ACHN (cell line): Measurements from ENCODE around the gene NGFR.

Source experiments
- DNase-seq: peaks from one replicate; pipeline ENCODE4 v3.0.0-alpha.2; 2015
- in situ Hi-C: cut with HindIII; loops from 2 replicates; pipeline ENCODE4 v1.10.0; 2017; ENCODE audit warnings: low sequenced_read_pairs, low pct_ligation_motif_present, low pct_unique_long_range_greater_than_20kb

NGFR gene

DNA sequence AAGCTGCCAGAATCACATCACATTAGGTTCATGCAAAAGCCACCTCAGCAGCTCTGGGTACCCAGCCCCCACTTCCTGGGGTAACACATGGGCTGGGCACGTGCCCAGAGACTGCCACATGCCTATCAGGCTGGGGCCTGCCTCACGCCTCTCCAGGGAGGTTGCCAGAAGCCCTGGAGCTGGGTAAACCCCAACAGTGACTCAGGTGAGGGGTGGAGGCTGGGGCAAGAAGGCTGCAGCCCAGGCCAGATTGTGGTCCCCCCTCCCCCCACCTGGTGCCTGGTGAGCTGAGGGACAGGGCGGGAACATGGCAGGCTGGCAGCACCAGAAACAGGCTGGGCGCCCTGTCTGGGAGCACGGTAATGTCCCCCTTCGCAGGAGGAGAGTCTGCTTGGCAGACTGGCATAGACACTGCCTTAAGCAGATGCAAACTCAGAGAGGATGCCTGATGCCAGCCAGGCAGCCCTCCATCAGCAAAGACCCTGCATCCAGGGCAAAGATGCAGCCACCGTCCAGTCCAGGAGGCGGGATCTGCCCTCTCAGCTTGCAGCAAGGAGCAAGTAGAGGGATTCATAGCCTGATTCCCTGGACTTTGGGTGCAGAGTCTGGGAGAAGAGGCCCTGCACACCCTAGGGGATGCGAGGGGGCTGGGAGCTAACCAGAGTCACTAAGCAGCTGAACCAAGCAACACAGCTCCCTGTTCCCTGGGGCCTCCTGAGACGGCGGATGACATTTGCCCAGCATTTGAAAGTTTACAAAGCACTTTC is 28.8 kb downstream of the NGFR start:
- DNase-seq: no peak
- in situ Hi-C loops: no loop called here

DNA sequence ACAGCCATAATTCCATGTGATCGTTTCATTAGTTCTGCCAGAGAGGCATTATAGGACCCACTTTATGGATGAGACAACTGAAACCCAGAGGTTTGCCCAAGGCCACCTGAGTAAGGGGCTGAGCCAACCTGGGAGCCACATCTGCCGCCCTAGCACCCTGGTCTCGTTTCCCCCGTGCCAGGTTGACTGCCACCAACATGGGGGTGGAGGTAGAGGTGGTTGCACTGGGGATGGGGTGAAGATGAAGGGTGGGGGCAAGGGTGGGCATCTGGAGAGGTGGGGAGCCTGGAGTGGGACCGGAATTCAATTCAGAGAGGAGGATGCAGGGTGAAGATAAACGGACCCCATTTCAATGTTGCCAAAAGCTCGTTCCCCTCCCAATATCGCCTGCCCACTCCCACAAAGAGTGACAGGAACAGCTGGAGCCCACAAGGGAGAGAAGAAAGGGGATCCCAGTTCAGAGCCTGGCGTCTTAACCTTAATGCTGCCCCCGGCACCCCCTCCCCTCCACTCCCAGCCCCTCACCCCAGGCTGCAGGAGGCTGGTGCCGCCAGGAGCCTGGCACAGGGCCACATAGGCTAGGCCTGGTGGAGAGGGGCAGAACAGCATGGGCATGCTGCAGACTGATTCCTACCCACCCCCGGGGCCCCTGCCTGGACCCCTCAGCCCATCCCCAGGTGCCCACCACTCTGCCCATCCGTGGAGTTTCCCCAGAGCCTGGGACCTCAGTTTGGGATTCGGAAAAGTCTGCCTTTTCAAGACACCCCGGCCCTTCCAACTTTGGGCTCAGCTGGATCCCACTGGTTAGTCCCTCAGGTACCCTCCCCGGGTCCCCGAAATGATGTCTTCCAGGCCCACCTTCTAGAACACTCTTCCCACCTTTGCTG is 29.6 kb downstream of the NGFR start:
- no peak for DNase-seq
- in situ Hi-C loops: loop anchor here (25.0 kb wide), 1 partner anchor 87 kb away; no protein-coding TSS in a partner anchor

DNA sequence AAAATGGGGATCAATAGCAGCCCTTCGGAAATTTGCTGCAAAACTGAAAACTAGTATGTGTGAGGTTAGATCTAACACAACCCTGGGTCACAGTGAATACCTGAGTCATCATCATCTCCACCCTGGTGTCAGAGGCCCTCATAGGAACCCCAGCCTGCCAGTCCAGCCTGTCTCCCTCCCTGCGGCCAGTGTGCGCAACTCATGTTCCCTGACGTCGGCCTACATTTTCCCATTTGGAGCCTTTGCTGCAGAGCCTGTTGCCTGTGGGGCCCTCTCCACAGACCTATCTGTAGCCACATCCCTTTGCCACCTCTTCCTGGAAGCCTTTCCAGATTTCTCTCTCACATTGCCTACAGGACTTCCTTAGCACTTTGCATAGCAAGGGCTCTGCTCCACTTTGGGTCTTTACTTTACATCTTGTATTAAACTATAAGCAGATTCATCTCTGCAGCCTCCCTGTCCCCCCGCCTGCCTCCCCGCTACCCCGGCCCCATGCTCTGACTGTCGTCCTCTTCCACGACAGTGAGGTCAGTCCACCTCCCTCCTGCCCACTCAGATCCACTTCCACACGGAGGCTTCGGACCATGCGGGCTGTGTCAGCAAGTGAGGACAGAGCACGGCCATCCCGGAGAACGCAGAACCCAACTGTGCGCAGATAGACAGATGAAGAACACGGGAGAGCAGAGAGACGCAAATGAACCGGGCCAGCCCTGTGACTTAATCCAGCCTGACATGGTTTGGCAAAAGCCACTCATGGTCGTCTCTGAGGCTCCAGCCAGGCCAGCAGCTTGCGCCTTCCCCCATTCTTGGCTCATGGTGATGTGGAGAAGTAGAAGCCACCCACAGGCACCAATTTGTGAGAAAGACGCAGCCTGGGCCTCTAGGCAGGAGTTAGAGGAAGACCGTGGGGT is 31.0 kb downstream of the NGFR start:
- in situ Hi-C loops: loop anchor here (25.0 kb wide), 1 partner anchor 89 kb away; no protein-coding TSS in a partner anchor
- no peak for DNase-seq

DNA sequence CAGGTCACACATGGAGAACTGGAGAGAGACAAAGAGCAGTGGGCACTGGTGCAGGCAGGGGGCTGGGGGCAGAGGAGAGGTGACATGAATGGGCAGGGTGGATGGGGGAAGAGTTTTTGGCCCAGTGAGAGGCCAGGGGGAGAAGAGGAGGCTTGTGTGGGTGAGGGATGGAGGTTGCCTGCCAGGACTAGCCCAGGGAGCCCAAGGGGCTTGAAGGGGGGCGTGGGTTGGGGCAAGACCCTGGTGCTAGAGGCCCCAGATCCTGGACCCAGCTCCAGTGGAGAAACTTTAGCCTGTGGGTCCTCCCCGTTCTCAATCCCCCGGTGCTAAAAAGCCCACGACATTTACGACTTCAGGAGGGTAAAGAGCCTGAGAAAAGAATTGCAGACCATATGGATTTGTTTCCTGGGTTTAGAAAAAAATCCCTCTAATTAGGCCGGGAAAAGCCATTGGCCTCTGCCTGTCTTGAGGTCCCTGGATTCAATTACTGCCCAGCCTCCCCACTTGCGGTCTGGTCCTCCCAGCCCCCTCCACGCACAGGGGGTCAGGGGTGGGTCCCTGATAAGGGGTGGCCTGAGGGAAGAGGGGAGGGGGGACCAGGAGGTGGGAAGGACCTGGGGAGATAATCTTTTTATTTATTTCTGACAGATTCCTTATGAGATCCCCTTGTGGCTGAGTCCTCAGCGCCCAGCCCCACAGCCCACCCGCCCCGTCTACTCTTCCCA is 33.0 kb downstream of the NGFR start:
- in situ Hi-C loops: loop anchor here (25.0 kb wide), 1 partner anchor 91 kb away; no protein-coding TSS in a partner anchor
- DNase-seq: no peak

DNA sequence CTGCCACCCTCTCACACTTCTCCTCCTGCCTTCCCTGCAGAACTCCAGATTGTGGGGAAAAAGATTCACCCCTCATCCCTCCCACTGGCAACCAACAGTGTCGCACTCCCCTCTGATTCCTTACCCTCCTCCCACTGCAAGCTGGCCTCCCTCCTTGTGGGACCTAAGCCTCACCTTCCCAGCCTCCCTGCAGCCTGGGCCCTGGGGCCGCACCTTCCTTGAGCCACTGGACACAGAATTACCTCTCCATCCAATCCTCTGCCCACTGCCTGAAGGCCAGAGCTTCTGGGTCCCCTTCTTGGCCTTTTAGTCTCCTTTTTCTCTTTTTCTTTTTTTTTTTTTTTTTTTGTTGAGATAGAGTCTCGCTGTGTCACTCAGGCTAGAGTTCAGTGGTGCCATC is 33.9 kb downstream of the NGFR start:
- in situ Hi-C loops: loop anchor here (25.0 kb wide), 1 partner anchor 92 kb away; no protein-coding TSS in a partner anchor

DNA sequence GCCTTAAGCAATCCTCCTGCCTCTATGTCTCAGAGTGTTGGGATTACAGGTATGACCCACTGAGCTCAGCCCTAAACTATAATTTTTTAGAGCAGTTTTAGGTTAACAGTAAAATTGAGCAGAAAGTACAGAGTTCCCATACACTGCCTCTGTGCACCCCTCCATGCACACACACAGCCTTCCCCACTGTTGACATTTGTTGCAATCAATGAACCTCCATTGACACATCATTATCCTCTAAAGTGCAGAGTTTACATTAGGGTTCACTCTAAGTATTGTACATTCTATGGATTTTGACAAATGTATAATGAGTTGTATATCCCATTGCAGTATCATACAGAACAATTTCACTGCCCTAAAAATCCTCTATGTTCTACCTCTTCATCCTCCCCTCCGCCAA is 35.0 kb downstream of the NGFR start:
- DNase-seq: no peak
- in situ Hi-C loops: loop anchor here (25.0 kb wide), 1 partner anchor 93 kb away; no protein-coding TSS in a partner anchor

More for the DNA sequence above, 33.9 kb downstream of the NGFR start:
- DNase-seq: no peak

DNA sequence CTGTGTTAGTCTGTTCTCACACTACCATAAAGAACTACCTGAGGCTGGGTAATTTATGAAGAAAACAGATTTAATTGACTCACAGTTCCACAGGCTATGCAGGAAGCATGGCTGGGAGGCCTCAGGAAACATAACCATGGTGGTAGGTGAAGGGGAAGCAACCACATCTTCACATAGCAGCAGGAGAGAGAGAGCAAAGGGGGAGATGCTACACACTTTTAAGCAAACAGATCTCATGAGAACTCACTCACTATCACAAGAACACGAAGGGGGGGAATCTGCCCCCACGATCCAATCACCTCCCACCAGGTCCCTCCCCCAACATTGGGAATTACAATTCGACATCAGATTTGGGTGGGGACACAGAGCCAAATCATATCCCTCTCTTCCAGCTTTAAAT is 48.8 kb downstream of the NGFR start:
- no peak for DNase-seq
- in situ Hi-C loops: loop anchor here (25.0 kb wide), 1 partner anchor 107 kb away; no protein-coding TSS in a partner anchor

DNA sequence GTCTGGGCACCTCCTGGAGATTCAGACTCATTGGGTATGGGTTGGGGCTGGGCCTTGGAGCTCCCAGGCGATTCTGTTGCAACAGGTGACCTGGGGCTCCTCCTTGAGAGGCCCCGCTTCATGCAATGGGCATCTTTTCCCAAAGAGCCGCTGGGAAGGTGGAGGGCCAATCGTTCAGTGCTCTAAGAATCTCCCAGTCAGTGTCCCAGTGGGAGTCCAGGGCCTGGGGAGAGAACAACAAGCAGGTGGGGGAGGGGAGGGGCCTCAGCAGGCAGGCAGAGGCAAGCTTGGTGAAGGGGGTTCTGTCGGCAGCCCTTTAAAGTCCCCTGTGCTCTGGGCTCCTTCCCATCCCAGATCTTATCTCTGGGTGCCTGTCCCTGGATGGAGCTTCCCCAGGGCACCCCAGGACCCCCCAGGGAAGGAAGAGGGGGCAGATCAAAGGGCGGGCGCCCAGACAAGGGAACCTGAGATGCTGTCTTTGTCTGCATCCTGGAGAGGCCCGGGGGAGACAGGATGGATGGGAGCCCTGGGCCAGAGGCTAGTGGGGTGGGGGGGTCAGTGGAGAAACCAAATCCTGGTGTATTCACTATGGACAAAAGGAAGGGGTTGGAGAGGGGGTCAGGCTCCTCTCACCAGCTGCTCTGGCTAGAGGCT is 50.0 kb downstream of the NGFR start:
- DNase-seq: no peak
- in situ Hi-C loops: loop anchor here (25.0 kb wide), 1 partner anchor 108 kb away; no protein-coding TSS in a partner anchor

DNA sequence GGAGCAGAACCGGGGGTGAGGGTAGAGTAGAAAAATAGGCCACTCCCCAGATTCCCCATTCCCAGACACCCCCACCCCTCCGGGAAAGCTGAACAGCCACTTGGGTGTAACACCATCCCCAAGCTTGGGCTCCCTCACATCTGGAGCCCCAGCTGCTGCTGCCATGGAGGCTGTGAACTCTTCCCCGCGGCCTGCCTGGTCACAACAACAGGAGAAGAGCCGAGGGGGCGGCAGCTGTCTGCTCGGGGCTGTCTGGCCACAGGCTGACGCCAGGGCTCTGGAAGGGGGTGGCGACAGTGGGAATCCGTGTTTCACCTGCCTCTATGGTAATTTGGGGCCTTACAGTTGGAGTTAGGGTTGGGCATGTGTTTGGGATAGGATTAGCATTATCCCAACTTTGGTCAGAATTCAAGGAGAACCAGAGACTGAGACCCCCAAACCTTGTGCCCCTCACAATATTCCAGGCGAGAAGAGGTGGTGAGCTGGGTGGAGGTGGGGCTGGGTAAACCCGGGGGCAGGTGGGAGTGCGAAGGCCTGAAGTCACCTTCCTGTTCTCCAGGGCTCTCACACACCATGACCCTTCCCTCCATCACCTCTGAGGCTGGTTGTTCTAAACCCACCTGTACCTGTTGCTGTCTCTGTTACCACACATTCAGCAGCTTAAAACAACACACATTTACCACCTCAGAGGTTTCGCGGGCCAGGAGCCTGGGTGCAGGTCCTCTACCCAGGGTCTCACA is 50.9 kb downstream of the NGFR start:
- DNase-seq: no peak
- in situ Hi-C loops: loop anchor here (25.0 kb wide), 1 partner anchor 109 kb away; no protein-coding TSS in a partner anchor

DNA sequence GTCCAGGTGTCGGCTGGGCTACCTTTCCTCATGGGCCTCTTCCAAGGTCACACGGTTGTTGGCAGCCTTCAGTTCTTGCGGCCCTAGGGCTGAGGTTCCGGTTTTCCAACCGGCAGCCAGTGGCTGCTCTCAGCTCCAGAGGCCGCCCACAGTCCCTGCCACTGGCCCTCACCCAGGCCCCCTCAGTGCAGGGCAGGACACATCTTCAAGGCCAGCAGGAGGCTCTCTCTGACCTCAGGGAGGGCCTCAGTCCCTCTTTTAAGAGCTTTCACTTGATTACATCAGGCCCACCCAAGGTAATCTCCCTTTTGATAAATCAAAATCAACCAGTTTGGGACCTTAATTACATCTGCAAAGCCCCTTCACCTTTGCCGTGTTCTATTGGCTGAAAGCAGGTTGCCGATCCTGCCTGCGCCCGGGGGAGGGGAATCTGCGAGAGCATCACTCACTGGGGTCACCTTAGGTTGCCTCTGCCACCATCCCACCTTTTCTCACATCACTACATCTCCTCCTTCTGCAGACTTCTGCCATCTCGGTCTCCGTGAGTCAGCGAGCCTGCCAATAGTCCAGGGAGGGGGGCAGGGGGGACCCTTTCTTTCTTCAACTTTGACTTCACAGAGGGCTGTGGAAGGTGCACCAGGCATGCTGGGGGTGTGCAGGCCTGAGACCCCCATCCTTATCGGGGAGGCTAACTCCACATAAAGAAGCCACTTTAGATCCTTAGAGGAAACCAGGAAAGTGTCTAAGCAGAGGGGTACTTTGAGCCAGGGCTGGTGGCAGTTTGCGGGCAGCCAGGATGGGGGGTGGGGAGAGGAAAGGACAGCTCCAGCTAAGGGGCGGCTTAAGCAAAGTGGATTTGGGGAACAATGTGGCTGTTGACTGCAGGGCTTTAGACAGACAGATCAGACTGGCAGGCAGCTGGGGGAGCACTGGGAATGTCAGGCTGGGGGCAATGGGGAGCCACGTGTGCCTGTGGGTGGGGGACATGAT is 51.7 kb downstream of the NGFR start:
- in situ Hi-C loops: loop anchor here (25.0 kb wide), 1 partner anchor 110 kb away; no protein-coding TSS in a partner anchor
- no peak for DNase-seq

DNA sequence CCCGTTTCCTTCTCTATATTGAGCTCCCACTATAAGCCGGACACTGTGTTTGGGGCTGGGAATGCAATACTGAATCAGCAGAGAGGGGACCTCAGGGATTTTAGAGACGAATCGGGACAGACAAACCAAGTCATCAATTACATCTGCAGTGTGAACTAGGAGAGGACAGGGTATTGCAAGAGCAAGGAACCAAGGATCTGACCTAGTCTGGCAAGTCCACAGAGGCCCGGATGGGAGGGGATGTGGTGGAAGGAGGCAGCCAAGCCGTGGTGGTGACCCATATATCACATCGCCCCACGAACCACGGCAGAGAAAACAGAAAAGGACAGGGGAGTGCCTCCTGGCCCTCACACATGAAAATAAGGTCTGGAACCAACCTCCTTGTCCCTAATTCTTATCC is 52.5 kb downstream of the NGFR start:
- DNase-seq: no peak
- in situ Hi-C loops: loop anchor here (25.0 kb wide), 1 partner anchor 110 kb away; no protein-coding TSS in a partner anchor

DNA sequence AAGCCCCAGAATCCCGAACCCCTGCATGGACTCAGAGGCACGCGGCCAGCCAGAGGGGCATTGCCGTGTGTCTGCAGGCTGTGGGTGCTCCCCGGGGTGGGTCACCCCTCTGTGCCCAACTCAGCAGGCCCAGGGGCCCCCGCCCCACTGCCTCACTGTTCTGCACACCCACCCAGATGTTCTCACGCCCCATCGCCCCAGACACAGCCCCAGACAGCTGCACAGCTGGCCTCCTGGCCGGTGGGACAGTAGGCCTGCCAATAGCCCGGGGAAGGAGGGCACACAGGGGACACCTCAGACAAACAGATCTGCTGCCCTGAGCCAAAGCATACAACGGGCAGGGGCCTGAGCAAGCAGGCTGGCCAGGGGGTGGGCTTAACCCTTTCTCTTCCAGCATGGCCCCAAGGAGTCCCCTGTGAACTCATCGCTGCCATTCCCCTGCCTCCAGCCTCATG is 53.0 kb downstream of the NGFR start:
- in situ Hi-C loops: loop anchor here (25.0 kb wide), 1 partner anchor 111 kb away; no protein-coding TSS in a partner anchor
- no peak for DNase-seq

DNA sequence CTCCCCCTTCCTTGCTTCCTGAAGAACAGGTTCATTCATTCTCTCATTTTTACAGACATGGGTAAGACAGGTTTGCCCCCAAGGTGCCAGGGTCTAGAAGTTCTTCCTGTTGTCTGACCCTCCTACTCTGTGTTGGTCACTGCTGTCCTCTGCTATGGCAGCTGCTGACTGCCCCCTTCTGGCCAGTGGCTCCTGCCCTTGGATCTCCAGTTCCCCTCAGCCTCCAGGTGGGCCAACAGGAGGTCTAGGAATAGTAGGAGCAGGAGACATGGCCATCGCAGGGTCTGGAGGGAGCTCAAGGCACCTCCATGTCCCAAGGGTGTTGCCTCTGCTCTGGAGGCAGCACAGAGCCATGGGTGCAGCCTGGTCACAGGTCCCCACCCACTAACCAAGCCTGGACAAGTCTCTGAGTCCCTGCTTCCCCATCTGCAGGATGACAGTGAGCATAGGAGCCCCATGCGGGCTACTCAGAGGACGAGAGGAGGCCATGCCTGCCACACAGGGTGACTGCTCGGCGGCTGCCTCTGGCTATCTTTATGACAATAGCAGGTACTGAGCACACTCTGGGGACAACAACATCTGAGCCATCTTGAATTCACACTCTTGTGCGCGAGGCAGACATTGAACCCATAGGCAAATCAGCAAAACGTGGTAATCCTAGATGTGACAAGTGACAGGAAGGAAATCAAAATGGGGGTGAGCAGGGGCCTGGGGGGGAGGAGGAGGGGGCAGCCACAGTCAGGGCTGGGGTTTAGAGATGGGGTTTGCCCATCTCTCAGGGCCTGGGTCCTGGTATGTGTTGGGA is 53.6 kb downstream of the NGFR start:
- in situ Hi-C loops: loop anchor here (25.0 kb wide), 1 partner anchor 111 kb away; no protein-coding TSS in a partner anchor
- DNase-seq: peak; percentile 40

DNA sequence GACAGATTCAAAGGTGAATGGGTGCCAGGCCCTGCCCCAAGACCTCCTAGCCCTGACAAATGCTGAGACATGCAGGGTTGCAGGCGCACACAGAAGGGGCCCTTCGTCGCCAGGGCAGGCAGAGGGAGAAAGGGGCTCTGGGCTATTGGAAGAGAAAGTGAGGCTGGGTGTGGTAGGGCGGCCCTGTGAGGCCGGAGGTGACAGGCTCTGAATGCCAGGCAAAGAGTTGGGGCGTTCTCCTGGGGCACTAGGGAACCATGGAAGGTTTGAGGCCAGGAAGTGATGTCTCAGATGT is 54.2 kb downstream of the NGFR start:
- DNase-seq: no peak
- in situ Hi-C loops: loop anchor here (25.0 kb wide), 1 partner anchor 112 kb away; no protein-coding TSS in a partner anchor
